Cardiac muscle cell (in vitro differentiated cells and primary cell): ENCODE data around the gene KIF12. TPM values are rescaled to one million over a fixed set of nuclear protein-coding genes. Genes with fewer than 3 reads are reported as not detected.
"Not testable (repeated sequence)": the region's sequence is repeated elsewhere in the genome, so short reads cannot be mapped to it uniquely, and the experiment has no call there.

Source experiments
- DNase-seq, 2 donors: peaks; one replicate each; pipeline versions ENCODE4 v3.0.0 to v3.0.0-alpha.2; 2010 to 2017; ENCODE audit warnings: low read depth in 1 of 2, low spot score in 1 of 2
- H3K27ac ChIP-seq: fragments of 200-600 bp; sonication (generic); 2 replicates; pipeline ENCODE4 v1.5.1; 2016
- H3K27me3 ChIP-seq: fragments of 200-600 bp; sonication (generic); 2 replicates; pipeline ENCODE4 v1.6.0; 2016; ENCODE audit warnings: control low read depth
- H3K36me3 ChIP-seq: fragments of 200-600 bp; sonication (generic); 2 replicates; pipeline ENCODE4 v1.5.1; 2016; ENCODE audit warnings: control low read depth
- H3K4me1 ChIP-seq: fragments of 200-600 bp; sonication (generic); 2 replicates; pipeline ENCODE4 v1.8.1; 2017; ENCODE audit warnings: low read depth, mild to moderate bottlenecking, mixed run types
- H3K4me3 ChIP-seq: fragments of 200-600 bp; sonication (generic); 2 replicates; pipeline ENCODE4 v1.5.1; 2016; ENCODE audit warnings: mild to moderate bottlenecking
- H3K9me3 ChIP-seq: fragments of 200-600 bp; sonication (generic); 2 replicates; pipeline ENCODE4 v1.5.1; 2017; ENCODE audit warnings: low read depth, mild to moderate bottlenecking, control low read depth
- polyA plus RNA-seq: library from polyadenylated mRNA; unstranded; fragments of >200 nt; fragmentation: Nextera tagmentation; extraction: Ambion mirVana; gene quantifications from 2 replicates; pipeline ENCODE4 v1.2.1, GENCODE V29; 2016
- total RNA-seq: library from RNA; depleted of rRNA; stranded (reverse); fragments of >200 nt; gene quantifications from 2 replicates; pipeline ENCODE4 v1.2.3, GENCODE V29; 2016
- TF ChIP-seq, protein P1 (sequence below): IDR thresholded peaks from 2 replicates; pipeline ENCODE4 v1.5.1; 2012; ENCODE audit warnings: low read depth, mild to moderate bottlenecking, low read length

Gene KIF12
- total and polyA plus RNA-seq, 2 experiments from 2014 or later = 0.64 to 1.1 TPM

DNA sequence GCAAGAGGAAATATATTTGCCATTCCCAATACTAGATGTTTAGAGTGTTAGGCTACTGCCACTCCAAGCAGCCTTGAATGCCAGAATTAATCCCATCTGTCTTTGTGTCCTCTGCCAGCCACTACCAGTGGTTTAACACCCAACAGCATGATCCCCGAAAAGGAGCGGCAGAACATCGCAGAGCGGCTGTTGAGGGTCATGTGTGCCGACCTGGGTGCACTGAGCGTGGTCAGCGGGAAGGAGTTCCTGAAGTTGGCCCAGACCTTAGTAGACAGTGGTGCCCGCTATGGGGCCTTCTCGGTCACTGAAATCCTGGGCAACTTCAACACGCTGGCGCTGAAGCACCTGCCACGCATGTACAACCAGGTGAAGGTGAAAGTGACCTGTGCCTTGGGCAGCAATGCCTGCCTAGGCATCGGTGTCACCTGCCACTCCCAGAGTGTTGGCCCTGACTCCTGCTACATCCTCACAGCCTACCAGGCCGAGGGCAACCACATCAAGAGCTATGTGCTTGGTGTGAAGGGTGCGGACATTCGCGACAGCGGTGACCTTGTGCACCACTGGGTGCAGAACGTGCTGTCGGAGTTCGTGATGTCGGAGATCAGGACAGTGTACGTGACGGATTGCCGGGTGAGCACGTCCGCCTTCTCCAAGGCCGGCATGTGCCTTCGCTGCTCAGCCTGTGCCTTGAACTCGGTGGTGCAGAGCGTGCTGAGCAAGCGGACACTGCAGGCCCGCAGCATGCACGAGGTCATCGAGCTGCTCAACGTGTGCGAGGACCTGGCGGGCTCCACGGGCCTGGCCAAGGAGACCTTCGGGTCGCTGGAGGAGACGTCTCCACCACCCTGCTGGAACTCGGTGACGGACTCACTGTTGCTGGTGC is 50.3 kb downstream of the KIF12 start:
- DNase-seq = no peak
- H3K9me3 ChIP-seq = no peaks in the 10 kb centered on the region
- H3K4me3 ChIP-seq = no peak overlapping the region
- H3K27ac ChIP-seq = no peak overlapping the region
- TF ChIP-seq, protein P1, sequence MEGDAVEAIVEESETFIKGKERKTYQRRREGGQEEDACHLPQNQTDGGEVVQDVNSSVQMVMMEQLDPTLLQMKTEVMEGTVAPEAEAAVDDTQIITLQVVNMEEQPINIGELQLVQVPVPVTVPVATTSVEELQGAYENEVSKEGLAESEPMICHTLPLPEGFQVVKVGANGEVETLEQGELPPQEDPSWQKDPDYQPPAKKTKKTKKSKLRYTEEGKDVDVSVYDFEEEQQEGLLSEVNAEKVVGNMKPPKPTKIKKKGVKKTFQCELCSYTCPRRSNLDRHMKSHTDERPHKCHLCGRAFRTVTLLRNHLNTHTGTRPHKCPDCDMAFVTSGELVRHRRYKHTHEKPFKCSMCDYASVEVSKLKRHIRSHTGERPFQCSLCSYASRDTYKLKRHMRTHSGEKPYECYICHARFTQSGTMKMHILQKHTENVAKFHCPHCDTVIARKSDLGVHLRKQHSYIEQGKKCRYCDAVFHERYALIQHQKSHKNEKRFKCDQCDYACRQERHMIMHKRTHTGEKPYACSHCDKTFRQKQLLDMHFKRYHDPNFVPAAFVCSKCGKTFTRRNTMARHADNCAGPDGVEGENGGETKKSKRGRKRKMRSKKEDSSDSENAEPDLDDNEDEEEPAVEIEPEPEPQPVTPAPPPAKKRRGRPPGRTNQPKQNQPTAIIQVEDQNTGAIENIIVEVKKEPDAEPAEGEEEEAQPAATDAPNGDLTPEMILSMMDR = no peak
- H3K27me3 ChIP-seq = no peaks in the 10 kb centered on the region
- H3K36me3 ChIP-seq = peaks cover 14% of the 10 kb centered on the region
- H3K4me1 ChIP-seq = no peaks in the 10 kb centered on the region

DNA sequence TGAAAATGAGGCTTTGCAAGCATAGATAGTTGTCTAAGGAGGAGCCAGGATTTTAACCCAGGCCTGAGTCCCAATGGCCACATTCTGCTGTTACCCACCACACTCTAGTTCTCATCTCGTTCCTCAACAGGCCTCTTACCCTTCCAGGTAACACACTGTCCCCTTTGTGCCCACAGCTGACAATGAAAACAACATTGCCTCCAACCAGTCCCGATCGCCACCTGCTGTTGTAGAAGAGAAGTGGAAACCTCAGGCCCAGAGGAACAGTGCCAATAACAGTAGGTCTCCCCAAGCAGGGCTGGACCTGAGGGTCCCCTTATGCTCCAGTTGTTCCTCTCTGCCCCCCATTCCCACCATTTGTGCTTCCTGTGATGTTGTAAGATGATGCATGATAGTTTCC is 51.4 kb downstream of the KIF12 start:
- H3K27ac ChIP-seq = no peak overlapping the region
- no peaks in the 10 kb centered on the region for H3K9me3 ChIP-seq
- peaks cover 14% of the 10 kb centered on the region for H3K36me3 ChIP-seq
- DNase-seq = peak; percentile 10 to 29
- TF ChIP-seq, protein P1 = peak; percentile 22
- H3K4me1 ChIP-seq = no peaks in the 10 kb centered on the region
- no peak overlapping the region for H3K4me3 ChIP-seq
- no peaks in the 10 kb centered on the region for H3K27me3 ChIP-seq

DNA sequence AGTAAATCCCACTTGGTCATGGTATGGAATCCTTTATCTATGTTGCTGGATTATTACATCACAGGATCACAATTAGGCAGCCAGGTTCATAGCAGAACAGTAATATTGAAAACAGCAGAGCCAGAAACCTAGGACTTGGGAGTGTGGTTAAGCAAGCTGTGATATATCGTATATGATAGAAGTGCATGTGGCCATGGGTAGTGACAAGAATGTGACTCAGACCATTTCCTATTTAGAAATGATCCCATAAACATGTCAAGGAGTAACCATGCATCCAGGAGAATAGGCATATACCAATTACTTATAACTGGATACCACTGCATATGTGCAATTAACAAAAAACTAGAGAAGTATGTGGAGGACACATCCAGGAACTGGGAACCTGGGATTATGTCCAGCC is 52.2 kb downstream of the KIF12 start:
- peak in 1 of 2 donors; percentile 14 for DNase-seq
- no peak overlapping the region for H3K27ac ChIP-seq
- H3K4me3 ChIP-seq = no peak overlapping the region
- H3K27me3 ChIP-seq = no peaks in the 10 kb centered on the region
- TF ChIP-seq, protein P1 = no peak
- H3K4me1 ChIP-seq = no peaks in the 10 kb centered on the region
- H3K9me3 ChIP-seq = no peaks in the 10 kb centered on the region
- H3K36me3 ChIP-seq = peaks cover 14% of the 10 kb centered on the region

DNA sequence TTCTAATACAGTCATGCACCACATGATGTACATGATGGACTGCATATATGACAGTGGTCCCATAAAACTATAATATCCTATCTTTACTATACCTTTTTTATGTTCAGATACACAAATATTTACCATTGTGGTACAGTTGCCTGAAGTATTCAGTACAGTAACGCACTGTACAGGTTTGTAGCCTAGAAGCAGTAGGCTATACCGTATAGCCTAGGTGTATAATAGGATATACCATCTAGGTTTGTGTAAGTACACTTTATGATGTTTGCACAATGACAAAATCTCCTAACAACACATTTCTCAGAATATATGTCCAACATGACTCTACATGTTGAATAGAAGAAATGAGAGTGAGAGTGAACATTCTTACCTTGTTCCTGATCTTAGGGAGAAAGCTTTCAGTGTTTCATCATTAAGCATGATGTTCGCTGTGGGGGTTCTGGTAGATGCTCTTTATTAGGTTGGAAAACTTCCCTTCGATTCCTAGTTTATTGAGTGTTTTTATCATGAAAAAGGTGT is 52.8 kb downstream of the KIF12 start:
- no peak overlapping the region for H3K27ac ChIP-seq
- H3K36me3 ChIP-seq = peaks cover 14% of the 10 kb centered on the region
- H3K9me3 ChIP-seq = no peaks in the 10 kb centered on the region
- H3K4me1 ChIP-seq = no peaks in the 10 kb centered on the region
- no peak overlapping the region for H3K4me3 ChIP-seq
- TF ChIP-seq, protein P1 = no peak
- DNase-seq = no peak
- H3K27me3 ChIP-seq = no peaks in the 10 kb centered on the region

DNA sequence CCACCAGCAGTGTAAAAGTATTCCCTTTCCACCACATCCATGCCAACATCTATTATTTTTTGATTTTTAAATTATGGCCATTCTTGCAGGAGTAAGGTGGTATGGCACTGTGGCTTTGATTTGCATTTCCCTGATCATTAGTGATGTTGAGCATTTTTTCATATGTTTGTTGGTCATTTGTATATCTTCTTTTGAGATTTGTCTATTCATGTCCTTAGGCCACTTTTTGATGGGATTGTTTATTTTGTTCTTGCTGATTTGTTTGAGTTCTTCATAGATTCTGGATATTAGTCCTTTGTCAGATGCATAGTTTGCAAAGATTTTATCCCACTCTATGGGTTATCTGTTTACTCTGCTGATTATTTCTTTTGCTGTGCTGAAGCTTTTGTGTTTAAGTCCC is 55.4 kb downstream of the KIF12 start:
- H3K9me3 ChIP-seq, H3K27ac ChIP-seq, H3K4me1 ChIP-seq, H3K27me3 ChIP-seq, H3K36me3 ChIP-seq, H3K4me3 ChIP-seq, DNase-seq: not testable (repeated sequence)

Other genes starting within 250 kb of the KIF12 start
- 15.2 and 26.0 TPM in 2 replicates for gene ZNF618, start 223.0 kb downstream of the KIF12 start, total RNA-seq
- gene ZNF618, start 223.0 kb downstream of the KIF12 start, polyA plus RNA-seq = 20.0 and 22.0 TPM in 2 replicates
- gene AMBP, start 21.0 kb downstream of the KIF12 start, total RNA-seq = not detected in 2 replicates
- 0.64 TPM in 1 of 2 replicates, not detected in the other for gene AMBP, start 21.0 kb downstream of the KIF12 start, polyA plus RNA-seq
- 19.2 and 19.3 TPM in 2 replicates for gene COL27A1, start 56.2 kb upstream of the KIF12 start, total RNA-seq
- gene COL27A1, start 56.2 kb upstream of the KIF12 start, polyA plus RNA-seq = 12.2 and 13.4 TPM in 2 replicates
- gene ORM1, start 223.8 kb upstream of the KIF12 start, total RNA-seq = not detected in 2 replicates
- gene ORM1, start 223.8 kb upstream of the KIF12 start, polyA plus RNA-seq = 0.75 TPM in 1 of 2 replicates, not detected in the other
- not detected in 2 replicates for gene ORM2, start 230.6 kb upstream of the KIF12 start, total RNA-seq
- not detected in 2 replicates for gene ORM2, start 230.6 kb upstream of the KIF12 start, polyA plus RNA-seq